GM20431 (cell line): Measurements from ENCODE around the gene SMG6.

Experiments
- in situ Hi-C: fragments of 300-500 bp; cut with MseI, MboI; formaldehyde crosslinking; loops from one replicate; pipeline ENCODE4 v1.15.0; 2020; ENCODE audit warnings: low sequenced_read_pairs; ENCODE audit not compliant: unreplicated experiment

Gene SMG6

DNA sequence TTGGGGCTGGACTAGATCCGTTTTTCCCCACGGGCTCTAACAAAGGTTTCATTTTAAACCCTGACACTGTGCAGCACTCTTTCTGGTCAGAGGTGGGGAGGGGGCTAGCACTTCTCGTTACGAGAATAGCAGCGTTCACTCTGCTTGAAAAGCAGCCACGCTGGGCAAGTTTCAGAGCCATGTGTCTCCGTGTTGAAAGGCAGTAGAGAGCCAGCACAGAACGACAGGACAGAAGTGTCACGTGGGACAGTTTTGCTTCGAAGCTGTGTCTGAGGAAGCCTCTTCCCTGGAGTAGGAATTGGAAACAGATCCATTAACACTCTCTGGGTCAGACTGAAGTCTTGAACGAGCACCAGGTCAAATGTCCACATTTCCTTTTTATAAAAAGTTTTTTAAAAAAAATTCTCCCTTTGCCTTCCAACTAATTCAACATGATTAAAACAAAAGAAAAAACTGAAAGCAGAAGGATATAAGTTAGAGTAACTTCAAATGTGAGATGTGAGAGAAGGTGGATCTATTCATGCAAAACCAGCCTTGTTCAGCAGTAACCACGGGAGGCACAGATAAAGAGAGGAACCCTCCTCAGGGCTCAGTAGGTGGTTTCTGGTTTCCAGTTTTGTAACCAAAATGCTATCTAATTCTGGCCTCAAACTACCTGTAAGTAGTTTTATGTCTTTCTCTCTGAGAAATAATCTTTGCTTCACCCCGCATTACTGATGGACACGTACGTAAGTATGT lies 65.0 kb downstream of the SMG6 start:
- in situ Hi-C loops, result no loop called here

DNA sequence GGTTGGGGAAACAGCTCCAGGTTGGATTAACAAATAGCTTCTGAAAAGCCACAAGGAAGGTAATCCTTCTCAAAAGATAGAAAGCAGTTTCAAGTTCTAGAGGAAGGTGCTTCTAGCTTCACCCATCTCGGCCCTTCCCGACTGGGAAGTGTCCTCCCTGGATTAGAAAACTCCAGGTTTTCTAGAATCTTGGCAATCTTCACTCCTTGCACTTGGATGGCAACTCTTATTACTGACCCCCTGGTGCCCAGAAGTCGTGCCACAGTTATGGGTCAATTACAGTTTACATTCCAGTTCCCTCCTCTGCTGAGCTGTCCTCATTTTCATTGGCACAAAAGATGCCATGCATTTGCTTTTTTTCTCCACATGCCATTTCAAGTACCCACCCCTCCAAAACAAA lies 65.6 kb downstream of the SMG6 start:
- in situ Hi-C loops, result no loop called here

DNA sequence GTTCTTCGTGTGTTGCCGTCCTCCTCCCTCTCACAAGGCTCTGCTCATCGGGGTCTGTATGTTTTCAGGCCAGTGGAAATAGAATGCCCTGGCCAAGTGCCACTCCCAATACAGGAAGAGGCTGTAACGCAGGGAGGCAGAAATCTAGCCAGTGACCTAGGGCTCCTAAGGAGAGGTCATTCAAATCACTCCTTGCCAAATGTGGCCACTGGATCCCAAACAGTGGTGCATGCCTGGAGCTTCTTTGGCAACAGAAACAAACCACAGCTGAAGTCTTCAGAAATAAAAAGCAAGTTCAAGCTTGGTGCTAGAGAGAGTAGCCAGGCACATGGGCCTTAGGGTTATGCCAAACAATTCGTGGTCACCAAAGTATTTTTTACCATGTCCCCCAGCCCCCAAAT lies 66.1 kb downstream of the SMG6 start:
- in situ Hi-C loops, result no loop called here

DNA sequence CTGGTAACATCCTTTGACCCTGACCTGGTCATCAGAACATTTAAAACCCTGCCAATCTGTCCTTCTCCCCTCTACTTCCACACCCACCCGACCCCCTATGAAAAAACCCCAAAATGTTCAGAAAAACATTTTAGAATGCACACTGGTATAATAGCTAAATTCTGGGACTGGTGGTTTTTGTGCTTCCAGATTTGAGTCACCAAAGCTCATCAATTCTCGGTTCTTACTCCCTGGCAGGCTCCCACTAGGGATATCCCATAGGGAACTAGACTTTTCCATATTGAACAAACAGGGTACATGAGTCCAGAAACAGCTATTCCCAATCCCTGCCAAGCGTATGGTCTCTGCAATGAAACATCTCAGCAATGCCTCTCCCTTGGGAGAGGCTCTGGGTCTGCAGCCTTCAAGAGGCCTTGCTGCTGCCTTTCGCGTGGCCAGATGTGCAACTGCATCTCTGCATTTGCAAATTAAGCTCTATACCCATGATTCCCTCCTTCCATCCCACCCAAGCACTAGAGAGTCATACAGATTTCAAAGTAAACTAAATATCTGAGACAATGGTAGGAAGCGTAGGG lies 67.7 kb downstream of the SMG6 start:
- in situ Hi-C loops, result no loop called here

DNA sequence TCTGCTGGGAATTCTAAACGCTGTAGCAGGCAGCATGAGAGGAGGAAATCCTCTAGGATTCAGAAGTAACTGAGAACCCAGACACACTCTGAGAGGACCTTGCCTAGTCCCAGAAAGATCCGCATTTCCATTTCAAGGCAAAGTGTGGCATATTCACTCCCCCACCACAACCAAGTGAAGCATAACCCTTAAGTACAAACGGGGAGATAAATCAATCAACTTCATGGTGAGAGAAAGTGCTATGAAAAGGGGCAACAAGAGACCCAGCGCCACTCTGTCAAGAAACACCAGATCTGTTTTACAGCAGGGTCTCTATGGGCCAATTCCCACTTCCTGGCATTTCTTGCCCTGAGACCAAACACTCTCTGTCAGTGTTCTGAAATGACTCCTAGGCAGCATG lies 68.3 kb downstream of the SMG6 start:
- in situ Hi-C loops, result no loop called here

DNA sequence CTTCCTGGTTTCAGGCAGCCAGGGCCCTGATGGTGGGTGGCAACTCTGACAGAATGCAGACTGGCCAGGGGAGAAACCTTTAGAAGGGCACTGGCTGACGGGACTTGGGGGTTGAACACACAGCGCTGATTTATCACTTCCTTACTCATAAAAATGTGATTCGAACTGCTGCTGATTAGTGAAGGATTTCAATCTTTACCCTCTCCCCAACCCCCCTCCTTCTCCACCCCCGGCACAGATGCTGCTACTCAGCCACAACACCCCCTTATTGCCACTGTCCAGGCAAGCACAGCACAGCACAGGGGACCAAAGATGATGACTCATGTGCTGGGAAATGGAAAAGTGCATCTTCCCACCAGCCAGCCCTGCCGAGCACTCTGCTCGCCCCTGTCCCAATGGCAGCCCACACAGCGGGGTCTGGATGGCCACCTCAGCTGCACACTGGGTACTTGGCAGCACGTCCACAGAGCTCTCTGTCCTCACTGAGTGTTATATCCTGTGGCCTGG lies 70.1 kb downstream of the SMG6 start:
- in situ Hi-C loops, result no loop called here

DNA sequence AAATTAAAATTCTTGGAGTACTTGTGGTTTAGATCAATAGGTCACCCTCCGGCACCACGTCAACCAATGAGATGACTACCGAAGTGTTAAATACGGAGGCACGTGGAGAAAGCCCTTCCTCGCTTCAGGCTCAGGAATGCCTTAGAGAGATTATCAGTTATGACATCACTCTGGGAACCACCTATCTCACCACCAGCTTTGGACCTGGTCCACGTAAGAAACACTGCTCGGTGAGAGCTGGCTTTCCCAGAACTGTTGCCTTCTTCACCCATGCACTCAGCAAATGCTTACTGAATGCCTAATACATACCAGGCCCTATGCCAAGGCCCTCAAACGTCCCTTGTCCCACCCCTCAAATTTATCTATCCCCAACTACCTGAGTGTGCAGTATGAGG lies 71.3 kb downstream of the SMG6 start:
- in situ Hi-C loops, result no loop called here

DNA sequence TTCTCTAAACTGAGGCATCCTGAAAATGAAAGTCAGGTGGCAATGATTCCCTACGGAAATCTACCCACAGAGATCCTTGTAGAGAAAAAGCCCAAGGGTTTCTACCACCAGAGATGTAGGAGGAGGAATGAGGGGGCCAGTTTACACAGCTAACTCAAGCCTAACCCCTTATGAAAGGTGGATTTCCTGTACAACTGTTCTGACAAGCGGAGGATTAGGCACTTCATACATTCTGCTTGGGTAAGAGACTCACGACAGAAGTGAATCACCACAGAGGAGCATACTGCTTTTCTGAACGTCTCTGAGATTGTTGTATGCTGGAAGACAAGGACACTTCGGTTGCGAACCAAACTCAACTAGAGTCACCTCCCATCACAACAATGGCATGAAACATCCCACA lies 72.7 kb downstream of the SMG6 start:
- in situ Hi-C loops, result no loop called here

DNA sequence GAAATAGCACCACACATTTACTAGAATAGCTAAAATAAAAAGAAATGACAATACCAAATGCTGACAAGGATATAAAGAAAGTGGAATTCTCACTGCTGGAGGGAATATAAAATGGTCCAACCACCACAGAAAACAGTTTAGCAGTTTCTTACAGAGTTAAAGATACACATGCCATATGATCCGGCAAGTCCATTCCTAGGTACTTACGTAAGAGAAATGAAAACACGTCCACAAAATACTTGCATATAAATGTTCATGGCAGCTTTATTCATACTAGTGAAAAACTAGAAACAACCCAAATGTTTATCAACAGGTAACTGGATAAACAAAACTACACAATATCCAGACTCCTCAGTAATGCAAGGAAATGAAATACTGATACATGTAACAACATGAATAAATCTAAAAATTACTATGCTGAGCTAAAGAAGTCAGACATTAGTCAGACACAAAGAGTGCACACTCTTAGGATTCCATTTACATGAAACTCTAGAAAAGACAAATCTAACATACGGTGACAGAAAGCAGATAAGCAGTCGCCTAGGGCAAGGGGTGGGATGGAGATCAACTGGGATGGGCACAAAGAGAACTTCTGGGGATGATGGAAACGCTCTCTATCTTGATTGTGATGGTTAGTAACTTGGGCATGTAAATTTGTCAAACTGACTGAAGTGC lies 76.4 kb downstream of the SMG6 start:
- in situ Hi-C loops, result no loop called here

DNA sequence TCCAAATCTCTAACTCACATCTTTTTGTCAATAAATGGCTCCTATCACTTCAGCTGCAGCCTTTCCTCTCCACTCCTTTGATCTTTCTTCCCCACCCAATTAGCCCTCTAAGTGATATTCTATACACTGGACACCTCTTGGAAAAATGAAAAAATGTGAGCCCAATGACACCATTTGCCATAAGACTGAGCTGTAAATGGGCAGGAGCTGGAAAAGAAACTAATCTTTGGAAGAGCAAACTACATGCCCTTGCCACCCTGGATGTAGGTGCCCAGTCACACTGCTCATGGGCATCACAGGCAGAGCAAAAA lies 80.0 kb downstream of the SMG6 start:
- in situ Hi-C loops, result no loop called here

DNA sequence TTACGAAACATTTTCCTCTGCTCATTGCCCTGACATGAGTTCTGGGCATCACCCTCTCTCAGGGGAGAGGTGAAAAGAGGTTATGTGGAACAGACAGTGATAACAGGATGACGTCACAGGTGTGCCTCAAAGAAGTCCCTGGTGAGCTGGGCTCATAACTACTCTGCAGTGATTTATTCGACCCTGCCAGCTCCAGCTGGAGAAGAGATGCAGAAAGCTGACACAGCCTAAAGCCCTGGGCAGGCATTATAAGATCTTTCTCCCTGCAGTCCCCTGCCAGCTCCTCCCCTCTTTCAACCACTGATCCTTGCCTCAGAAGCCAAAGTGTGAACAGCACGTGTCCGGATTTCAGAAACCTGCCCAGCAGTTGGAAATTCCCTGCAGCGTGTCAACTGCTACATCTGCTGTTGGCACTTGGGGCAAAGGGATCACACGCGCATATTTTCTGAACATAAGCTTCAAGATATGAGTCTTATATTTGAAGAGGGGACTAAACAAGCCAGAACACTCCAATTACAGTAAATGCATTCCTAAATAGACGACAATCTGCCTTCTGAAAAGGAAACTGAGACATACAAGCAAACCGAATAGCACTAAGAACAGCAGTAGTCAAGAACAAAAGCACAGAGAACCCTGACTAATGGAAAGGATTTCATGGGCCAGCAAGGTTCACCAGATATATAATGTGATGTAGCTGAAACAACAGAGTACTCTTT lies 80.5 kb downstream of the SMG6 start:
- in situ Hi-C loops, result no loop called here

DNA sequence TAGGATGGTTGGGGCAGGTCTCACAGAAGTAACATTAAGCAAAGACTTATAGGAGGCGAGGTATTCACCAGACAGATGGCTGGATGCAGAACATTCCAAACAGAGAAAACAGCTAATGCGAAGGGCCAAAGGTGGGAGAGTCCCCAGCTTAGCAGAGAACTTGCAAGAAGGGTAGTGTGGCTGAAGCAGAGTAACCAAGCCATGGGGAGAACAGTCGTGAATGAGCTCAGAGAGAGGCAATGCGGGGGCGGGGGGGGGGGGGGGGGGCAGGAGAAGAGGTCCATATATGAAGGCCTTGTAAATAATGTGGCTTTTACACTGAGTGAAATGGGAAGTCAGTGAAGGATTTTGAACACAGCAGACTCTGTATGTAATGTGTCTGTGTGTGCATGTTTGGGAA lies 81.3 kb downstream of the SMG6 start:
- in situ Hi-C loops, result no loop called here

DNA sequence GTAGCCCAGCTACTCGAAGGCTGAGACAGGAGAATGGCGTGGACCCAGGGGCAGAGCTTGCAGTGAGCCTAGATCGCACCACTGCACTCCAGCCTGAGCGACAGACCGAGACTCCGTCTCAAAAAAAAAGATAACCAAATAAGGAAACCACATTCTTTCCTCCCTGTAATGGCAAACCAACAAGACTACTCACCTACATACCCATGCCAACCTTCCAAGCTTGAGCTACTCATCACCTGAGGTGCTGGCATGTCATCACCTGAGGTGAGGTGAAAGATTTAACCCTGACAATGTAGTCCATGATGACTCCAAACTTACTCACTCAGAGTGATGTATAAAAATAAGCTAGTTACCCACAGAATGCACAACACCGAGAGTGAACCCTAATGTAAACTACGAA lies 85.2 kb downstream of the SMG6 start:
- in situ Hi-C loops, result no loop called here

DNA sequence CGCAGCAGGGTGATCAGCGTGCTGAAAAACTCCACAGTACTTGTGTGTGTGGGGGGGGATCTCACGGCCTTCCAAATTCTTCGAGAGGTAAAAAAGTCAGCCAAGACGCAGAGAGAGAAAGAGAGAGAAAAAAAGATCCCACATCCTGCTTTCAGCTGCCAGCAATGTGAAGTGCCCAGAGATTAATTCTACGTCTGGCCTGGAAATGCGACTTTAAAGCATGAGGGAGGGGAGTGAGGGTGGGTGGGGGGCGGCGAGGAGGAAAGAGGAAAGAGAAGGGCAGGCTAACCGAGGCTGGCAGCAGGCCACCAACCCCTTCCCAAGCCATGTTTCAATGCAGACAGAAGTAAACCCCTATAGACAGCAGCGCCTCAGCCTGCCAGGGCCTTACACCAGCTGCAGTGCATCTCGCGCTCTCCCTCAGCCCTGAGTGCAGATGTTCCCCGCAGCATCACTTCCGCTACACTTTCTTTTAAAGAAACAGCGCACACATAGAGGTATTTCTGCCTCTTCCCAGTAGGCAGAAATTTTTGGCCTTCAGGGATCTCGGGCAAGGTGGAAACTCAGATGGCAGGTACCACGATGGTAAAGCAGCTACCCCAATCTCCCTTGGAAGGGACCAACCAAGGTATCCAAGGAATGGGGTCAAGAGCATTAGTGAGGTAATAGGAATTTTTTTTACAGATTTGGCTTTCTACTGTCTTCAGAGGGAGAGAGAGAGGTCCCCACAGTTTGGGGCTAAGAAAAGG lies 87.8 kb downstream of the SMG6 start:
- in situ Hi-C loops, result no loop called here

DNA sequence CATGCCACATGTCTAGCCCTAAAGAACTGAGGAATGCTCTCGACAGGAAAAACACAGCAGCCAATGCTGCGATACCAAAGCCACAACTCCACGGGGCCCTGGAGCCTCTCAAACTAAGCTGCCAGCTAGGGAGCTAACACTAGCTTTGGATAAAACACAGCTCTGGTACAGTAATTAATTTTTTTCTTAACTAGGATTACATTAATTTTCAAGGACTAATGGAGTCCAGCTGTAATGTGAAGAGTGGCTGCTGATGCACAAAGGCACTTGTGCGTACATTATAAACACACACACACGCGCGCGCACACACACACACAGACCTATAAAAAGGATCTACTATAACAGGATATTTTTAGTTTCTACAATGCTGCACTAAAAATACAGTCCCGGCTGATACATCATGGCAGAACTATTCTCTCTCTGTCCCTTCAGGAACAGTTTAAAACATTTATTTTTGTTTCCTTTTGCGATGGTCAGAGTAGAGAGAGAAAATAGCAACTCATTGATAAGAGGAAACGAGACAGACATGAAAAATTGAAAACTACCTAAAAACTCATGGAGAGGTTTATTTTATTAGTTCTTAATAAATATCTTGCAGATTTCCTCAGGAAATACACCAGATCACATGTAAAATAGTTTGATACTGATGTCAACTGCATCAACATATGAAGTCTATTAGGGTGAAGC lies 88.5 kb downstream of the SMG6 start:
- in situ Hi-C loops, result no loop called here

DNA sequence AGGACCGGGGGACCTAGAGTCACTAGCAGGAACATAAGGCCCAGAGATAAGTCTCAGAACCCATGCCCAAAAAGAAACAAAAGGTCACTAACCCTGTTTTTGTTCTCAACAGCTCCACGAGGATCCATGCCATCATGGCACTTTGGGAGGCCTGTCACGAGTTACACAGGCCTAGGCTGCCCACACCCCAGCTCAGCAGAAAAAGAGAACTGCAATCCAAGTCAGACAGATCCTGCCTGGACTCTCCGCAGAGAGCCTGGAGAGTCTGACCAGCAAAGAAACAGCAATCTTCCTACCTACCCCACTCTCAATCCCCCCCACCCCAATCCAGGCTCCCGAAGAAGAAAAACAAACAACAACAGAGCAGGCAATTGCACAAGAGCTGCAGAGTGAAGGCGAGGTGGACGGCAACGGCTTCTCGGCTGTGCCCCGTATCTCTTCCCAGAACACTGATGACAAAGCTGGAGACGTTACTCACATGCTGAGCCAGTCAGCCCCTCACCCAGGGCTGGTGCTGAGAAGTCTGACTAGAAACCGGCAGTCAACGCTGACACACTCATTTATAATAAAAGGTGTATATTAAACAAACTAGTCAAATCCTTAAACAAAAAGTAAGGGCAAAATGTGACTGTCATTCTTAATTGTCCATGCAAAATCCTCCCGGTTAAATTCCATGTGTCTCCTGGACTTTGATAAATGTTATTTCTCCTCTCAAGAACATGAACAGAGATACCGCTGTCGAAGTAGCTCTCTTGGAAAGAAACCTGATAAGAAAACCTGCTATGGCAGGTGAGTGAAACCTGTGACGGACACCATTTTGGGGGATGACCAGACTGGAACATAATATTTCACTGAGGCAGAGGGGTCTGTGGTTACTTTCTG lies 89.3 kb downstream of the SMG6 start:
- in situ Hi-C loops, result no loop called here

DNA sequence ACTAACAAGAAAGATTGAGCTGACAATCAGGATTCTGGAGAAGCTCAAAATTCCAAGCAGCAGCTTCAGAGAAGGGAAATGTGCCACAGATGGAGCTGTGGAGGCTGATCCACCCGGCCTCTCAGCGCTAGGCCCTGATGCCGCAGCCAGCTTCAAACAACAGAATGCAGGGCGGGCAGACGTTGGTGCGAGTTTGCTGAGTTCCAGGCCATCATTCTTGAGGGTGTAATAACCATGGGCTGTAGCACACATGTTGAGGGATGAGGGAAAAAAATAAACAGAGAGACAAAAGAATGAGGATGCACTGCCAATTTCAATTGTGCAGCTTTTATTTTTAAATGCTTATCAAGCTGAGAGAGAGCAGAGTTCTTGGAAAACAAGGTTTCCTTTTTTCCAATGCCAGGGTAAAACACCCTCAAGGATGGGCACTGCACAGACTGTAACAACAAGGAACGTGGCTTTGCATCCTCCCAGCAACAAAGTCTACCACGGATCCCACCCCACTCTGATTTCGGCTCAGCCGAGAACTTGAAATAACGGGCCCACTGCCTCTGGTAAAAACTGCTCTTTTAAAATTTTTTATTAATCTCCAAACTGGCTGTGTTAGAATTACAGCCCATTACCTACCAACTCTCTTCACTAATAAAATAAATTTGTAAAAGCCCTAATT lies 90.2 kb downstream of the SMG6 start:
- in situ Hi-C loops, result no loop called here

DNA sequence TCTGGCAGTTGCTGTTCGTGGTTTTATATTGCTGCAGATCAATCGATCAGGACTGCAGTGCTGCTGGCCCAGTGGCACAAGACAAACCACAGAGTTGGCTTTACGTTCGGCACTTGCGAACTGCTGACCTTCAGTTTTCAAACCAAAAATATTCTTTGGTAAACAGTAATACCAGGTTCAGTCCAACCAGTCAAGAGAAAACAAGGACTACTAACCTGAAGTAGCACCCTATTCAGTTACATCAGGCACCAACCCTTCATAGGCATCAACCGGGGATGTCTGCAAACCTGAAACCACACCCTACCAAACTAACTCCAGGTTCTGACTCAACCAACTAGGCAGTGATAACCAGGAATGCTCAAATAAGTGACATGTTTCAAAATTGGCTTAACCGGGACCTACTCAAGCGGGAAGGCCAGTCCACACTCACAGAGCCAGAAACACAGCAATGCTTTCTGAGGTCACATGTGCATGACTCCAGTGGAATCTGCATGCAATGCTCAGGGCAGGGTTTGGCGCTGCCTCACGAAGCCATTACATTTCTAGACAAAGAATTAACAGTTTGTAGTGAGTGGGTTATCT lies 91.1 kb downstream of the SMG6 start:
- in situ Hi-C loops, result no loop called here
